ENCODE measurements around the gene ABHD2.
"Not testable (repeated sequence)": the region's sequence is repeated elsewhere in the genome, so short reads cannot be mapped to it uniquely, and the experiment has no call there.

The ABHD2 gene

GRCh38 chr15:89198934-89199333 lies 110.7 kb downstream of the ABHD2 start:
- no peak for DNase-seq

GRCh38 chr15:89199746-89200145 lies 111.5 kb downstream of the ABHD2 start:
- DNase-seq: no peak

GRCh38 chr15:89200182-89200581 lies 111.9 kb downstream of the ABHD2 start:
- no peak for DNase-seq

- DNase-seq: no peak
Observed at GRCh38 chr15:89201465-89202005, 113.3 kb downstream of the ABHD2 start.

GRCh38 chr15:89203705-89204273 lies 115.5 kb downstream of the ABHD2 start:
- DNase-seq: no peak

GRCh38 chr15:89205991-89206585 lies 117.8 kb downstream of the ABHD2 start:
- DNase-seq: no peak

- peak; percentile 76 for DNase-seq
Observed at GRCh38 chr15:89206908-89207331, 118.7 kb downstream of the ABHD2 start.

- no peak for DNase-seq
Observed at GRCh38 chr15:89208256-89208655, 120.0 kb downstream of the ABHD2 start.

GRCh38 chr15:89209057-89209456 lies 120.8 kb downstream of the ABHD2 start:
- no peak for DNase-seq

- DNase-seq: no peak
Observed at GRCh38 chr15:89211678-89212170, 123.5 kb downstream of the ABHD2 start.

- no peak for DNase-seq
Observed at GRCh38 chr15:89215627-89216026, 127.4 kb downstream of the ABHD2 start.

- DNase-seq: no peak
Observed at GRCh38 chr15:89217031-89217430, 128.8 kb downstream of the ABHD2 start.

- no peak for DNase-seq
Observed at GRCh38 chr15:89217686-89218376, 129.6 kb downstream of the ABHD2 start.

- no peak for DNase-seq
Observed at GRCh38 chr15:89218531-89218930, 130.3 kb downstream of the ABHD2 start.

GRCh38 chr15:89221543-89221942 lies 133.3 kb downstream of the ABHD2 start, which contains the start of gene RLBP1:
Gene RLBP1, minus strand, starts transcription at chr15:89221579. Its CDS starts 2,604 bp downstream, at chr15:89218975.
- DNase-seq: no peak

GRCh38 chr15:89225588-89225987 lies 137.3 kb downstream of the ABHD2 start:
- DNase-seq: no peak

- no peak for DNase-seq
Observed at GRCh38 chr15:89226359-89227221, 138.3 kb downstream of the ABHD2 start.

- no peak for DNase-seq
Observed at GRCh38 chr15:89227425-89227824, 139.2 kb downstream of the ABHD2 start.

GRCh38 chr15:89230277-89230676 lies 142.0 kb downstream of the ABHD2 start:
- DNase-seq: no peak

GRCh38 chr15:89231832-89232231 lies 143.6 kb downstream of the ABHD2 start:
- DNase-seq: no peak

GRCh38 chr15:89239883-89240810 lies 151.9 kb downstream of the ABHD2 start:
- not testable (repeated sequence) for DNase-seq

Data from stimulated activated CD4-positive, alpha-beta T cell treated with anti-CD3 and anti-CD28 coated beads, Interleukin-4, amount 100 ng/mL, for 1 hour (primary cell).